SK-N-SH (cell line): ENCODE results near the gene ERMAP. TPM values are rescaled to one million over a fixed set of nuclear protein-coding genes. Genes with fewer than 3 reads are reported as not detected.

Experiments used
- CTCF ChIA-PET: fragments of 300-600, 350-600 bp; formaldehyde crosslinking; extraction: SDS; loops from one replicate; lab custom pipeline; 2021; lab: Yijun Ruan, JAX
- POLR2A ChIA-PET: fragments of 350-600 bp; sonication (Branson Sonifier 250); formaldehyde crosslinking; extraction: SDS; loops from one replicate; lab custom pipeline; 2020; ENCODE audit warnings: antibody characterized with exemption, inconsistent platforms; lab: Yijun Ruan, JAX
- DNase-seq: peaks from one replicate; pipeline ENCODE4 v3.0.0; 2012
- H2AFZ ChIP-seq: fragments of 200-600 bp; sonication (generic); 2 replicates; pipeline ENCODE4 v1.8.1; 2016; ENCODE audit warnings: antibody characterized with exemption, mild to moderate bottlenecking, low read depth
- H3F3A ChIP-seq: fragments of 200-600 bp; sonication (generic); replicated peaks from 2 replicates; pipeline ENCODE3; 2016; ENCODE audit warnings: antibody characterized with exemption, mild to moderate bottlenecking; ENCODE audit not compliant: insufficient read depth
- H3K27ac ChIP-seq, 2 experiments: fragments of 200-500 bp in 1 of 2; fragments of 200-600 bp in 1 of 2; sonication (Bioruptor generic) in 1 of 2; sonication (generic), shearing (Covaris generic) in 1 of 2; 2 replicates each; pipeline versions ENCODE4 v1.5.1 to v1.6.1; 2014 to 2016; ENCODE audit warnings: low read depth in 2 of 2, inconsistent platforms in 1 of 2, low read length in 1 of 2, mild to moderate bottlenecking in 1 of 2, mixed read lengths in 1 of 2
- H3K27me3 ChIP-seq: fragments of 200-600 bp; sonication (generic), shearing (Covaris generic); 2 replicates; pipeline ENCODE4 v1.6.1; 2016; ENCODE audit warnings: mixed run types; ENCODE audit not compliant: insufficient read depth
- H3K36me3 ChIP-seq, 2 experiments: fragments of 200-500 bp in 1 of 2; fragments of 200-600 bp in 1 of 2; sonication (Bioruptor generic) in 1 of 2; sonication (generic) in 1 of 2; replicated peaks in 1 of 2; 2 replicates each; pipeline versions ENCODE3 to v1.5.1; 2014 to 2016; ENCODE audit warnings: low read length in 1 of 2, mild to moderate bottlenecking in 1 of 2; ENCODE audit not compliant: insufficient read depth in 2 of 2, control insufficient read depth in 1 of 2
- H3K4me1 ChIP-seq, 2 experiments: fragments of 200-500 bp in 1 of 2; fragments of 200-600 bp in 1 of 2; sonication (Bioruptor generic) in 1 of 2; sonication (generic), shearing (Covaris generic) in 1 of 2; 2 replicates each; pipeline versions ENCODE4 v1.5.1 to v1.6.1; 2014 to 2016; ENCODE audit warnings: low read depth in 1 of 2, low read length in 1 of 2, mixed run types in 1 of 2; ENCODE audit not compliant: insufficient read depth in 2 of 2, control insufficient read depth in 1 of 2
- H3K4me2 ChIP-seq: fragments of 200-600 bp; sonication (generic), shearing (Covaris generic); 2 replicates; pipeline ENCODE4 v1.6.1; 2017; ENCODE audit warnings: mixed run types
- H3K4me3 ChIP-seq, 2 experiments: fragments of 200-500 bp in 1 of 2; fragments of 200-600 bp in 1 of 2; sonication (Bioruptor generic) in 1 of 2; sonication (generic), shearing (Covaris generic) in 1 of 2; 2 replicates each; pipeline versions ENCODE4 v1.5.1 to v1.8.1; 2014 to 2016; ENCODE audit warnings: low read depth in 2 of 2, inconsistent platforms in 1 of 2, low read length in 1 of 2, mild to moderate bottlenecking in 1 of 2, mixed read lengths in 1 of 2, moderate library complexity in 1 of 2
- H3K79me2 ChIP-seq: fragments of 200-600 bp; sonication (generic); 2 replicates; pipeline ENCODE4 v1.8.1; 2017; ENCODE audit warnings: mild to moderate bottlenecking; ENCODE audit not compliant: insufficient read depth
- H3K9ac ChIP-seq: fragments of 200-600 bp; sonication (generic); 2 replicates; pipeline ENCODE4 v1.6.1; 2017; ENCODE audit warnings: mixed run types
- H3K9me2 ChIP-seq: fragments of 200-600 bp; sonication (generic); 2 replicates; pipeline ENCODE4 v1.6.1; 2017; ENCODE audit warnings: mixed run types
- H3K9me3 ChIP-seq: fragments of 200-600 bp; sonication (generic); 2 replicates; pipeline ENCODE4 v1.6.1; 2017; ENCODE audit warnings: mixed run types, mild to moderate bottlenecking, moderate library complexity
- H4K20me1 ChIP-seq: fragments of 200-600 bp; sonication (generic); 2 replicates; pipeline ENCODE4 v1.6.1; 2017; ENCODE audit warnings: mild to moderate bottlenecking, mixed run types; ENCODE audit not compliant: insufficient read depth
- CHD2 ChIP-seq: fragments of 150-350 bp; IDR thresholded peaks from 2 replicates; pipeline ENCODE4 v1.6.1; 2018; ENCODE audit warnings: low read length; ENCODE audit not compliant: partially characterized antibody
- CTCF ChIP-seq: fragments of 200-600 bp; sonication (generic); IDR thresholded peaks from 2 replicates; pipeline ENCODE4 v1.6.1; 2017; ENCODE audit warnings: antibody characterized with exemption, mild to moderate bottlenecking, moderate library complexity
- EP300 ChIP-seq, 2 experiments: IDR thresholded peaks; 2 replicates each; pipeline versions ENCODE4 v1.4.0 to v1.6.1; 2012; ENCODE audit warnings: borderline replicate concordance in 1 of 2, low read depth in 1 of 2, low read length in 1 of 2
- FOSL2 ChIP-seq: IDR thresholded peaks from 2 replicates; pipeline ENCODE4 v1.4.0; 2012; ENCODE audit warnings: low read depth, mild to moderate bottlenecking, moderate library complexity, borderline replicate concordance
- FOXM1 ChIP-seq: IDR thresholded peaks from 2 replicates; pipeline ENCODE4 v1.4.0; 2012; ENCODE audit warnings: low read depth, mild to moderate bottlenecking
- MXI1 ChIP-seq: IDR thresholded peaks from 2 replicates; pipeline ENCODE4 v1.6.1; 2012; ENCODE audit warnings: mild to moderate bottlenecking, low read depth, low read length, improper control_type of control experiment
- NFIC ChIP-seq: IDR thresholded peaks from 2 replicates; pipeline ENCODE4 v1.4.0; 2012; ENCODE audit warnings: borderline replicate concordance
- WGBS: methylation state at CpG from one replicate; pipeline ENCODE4 v1.1.6; 2017; ENCODE audit warnings: low lambda C conversion rate; 5-methylcytosine and 5-hydroxymethylcytosine counted together
- polyA plus RNA-seq, 3 experiments: library from polyadenylated mRNA; depleted of rRNA; stranded (reverse); fragments of >200 nt; gene quantifications; 2 replicates each; pipeline ENCODE4 v1.2.3, GENCODE V29; 2012
- TF ChIP-seq, protein P1 (sequence below): IDR thresholded peaks from 2 replicates; pipeline ENCODE4 v1.4.0; 2012; ENCODE audit warnings: low read depth, borderline replicate concordance

Gene ERMAP
- polyA plus RNA-seq, 1 of the 3 experiments (the other 2 are of a cell fraction), result 10.4 TPM

DNA sequence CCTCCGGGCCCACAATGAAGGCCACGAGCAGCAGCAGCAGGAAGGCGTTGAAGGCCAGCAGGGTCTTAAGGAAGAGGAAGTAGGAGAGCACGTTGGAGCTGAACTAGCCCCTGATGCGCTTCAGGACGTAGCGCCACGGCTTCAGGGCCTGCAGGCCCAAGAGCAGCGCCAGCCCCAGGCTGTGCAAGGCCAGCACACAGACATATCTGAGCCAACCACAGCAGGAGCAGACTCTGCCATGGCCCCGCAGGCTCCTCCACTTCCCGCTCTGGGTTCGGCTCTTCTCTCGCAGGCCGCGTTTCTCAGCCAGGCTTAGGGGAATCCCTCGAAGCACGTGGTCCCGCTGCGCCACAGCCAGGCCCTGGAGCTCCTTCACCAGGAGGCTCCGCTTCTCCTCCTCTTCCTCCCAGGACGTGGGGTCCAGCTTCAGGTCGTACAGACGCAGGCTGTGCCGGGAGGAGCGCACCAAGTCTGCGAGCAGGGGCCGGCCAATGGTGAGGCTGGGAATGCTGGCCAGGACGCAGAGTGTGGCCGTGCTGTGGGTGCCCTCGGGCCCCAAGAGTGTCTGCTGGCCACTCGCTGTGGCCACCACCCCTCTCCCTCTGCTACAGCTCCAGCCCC, 71.2 kb downstream of the ERMAP start:
- no peak for TF ChIP-seq CTCF
- CTCF ChIA-PET, result interaction anchor here (1.1 to 2.0 kb wide), 2 partner anchors 25 to 185 kb away, joined by 5 to 9 read pairs; no protein-coding TSS in a partner anchor

DNA sequence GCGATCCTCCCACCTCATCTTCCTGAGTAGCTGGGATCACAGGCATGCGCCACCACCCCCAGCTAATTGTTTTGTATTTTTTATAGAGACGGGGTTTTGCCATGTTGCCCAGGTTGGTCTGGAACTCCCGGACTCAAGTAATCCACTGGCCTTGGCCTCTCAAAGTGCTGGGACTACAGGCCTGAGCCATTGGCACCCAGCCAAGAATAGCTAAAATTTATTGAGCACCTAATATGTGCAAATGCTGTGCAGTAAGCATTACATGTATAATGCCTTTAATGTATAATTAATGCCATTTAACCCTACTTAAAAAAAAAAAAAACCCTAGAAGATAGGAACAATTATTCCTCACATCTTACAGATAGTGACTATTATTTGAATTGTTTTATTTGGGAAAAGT, 72.3 kb downstream of the ERMAP start:
- no peak for DNase-seq
- ChIA-PET CTCF (interaction anchor here (2.0 kb wide), 1 partner anchor 24 kb away, joined by 9 read pairs; no protein-coding TSS in a partner anchor), POLR2A (interaction anchor here (0.7 kb wide), 1 partner anchor 43 kb away, joined by 3 read pairs; the partner anchor contains the start of gene ZNF691)
- H3K36me3 ChIP-seq, result no peaks in the 10 kb centered on the region
- TF ChIP-seq EP300 (IDR thresholded peaks at IDR 0.05; ENCODE audit: borderline replicate concordance in 1 of 2, low read depth in 1 of 2, low read length in 1 of 2) (no peak), FOSL2 (no peak), CHD2 (no peak), FOXM1 (no peak), NFIC (no peak), MXI1 (no peak)
- TF ChIP-seq, protein P1, sequence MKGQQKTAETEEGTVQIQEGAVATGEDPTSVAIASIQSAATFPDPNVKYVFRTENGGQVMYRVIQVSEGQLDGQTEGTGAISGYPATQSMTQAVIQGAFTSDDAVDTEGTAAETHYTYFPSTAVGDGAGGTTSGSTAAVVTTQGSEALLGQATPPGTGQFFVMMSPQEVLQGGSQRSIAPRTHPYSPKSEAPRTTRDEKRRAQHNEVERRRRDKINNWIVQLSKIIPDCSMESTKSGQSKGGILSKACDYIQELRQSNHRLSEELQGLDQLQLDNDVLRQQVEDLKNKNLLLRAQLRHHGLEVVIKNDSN, result no peak
- H3K9ac ChIP-seq, result no peak overlapping the region
- H3K4me3 ChIP-seq, result no peak overlapping the region
- H3K4me2 ChIP-seq, result no peak overlapping the region
- no peak overlapping the region for H2AFZ ChIP-seq
- H3K79me2 ChIP-seq, result no peaks in the 10 kb centered on the region
- H3K9me2 ChIP-seq, result no peaks in the 10 kb centered on the region
- no peak overlapping the region for H3K27ac ChIP-seq
- H4K20me1 ChIP-seq, result no peaks in the 10 kb centered on the region
- H3K27me3 ChIP-seq, result no peaks in the 10 kb centered on the region; the same call in 1 of the 2 replicates
- WGBS, result 76% methylated on average over 4 of the region's 4 CpGs
- H3F3A ChIP-seq, result no peaks in the 10 kb centered on the region
- no peaks in the 10 kb centered on the region for H3K4me1 ChIP-seq
- H3K9me3 ChIP-seq, result no peaks in the 10 kb centered on the region

More for the DNA sequence above, 71.2 kb downstream of the ERMAP start:
- H3K9me2 ChIP-seq, result no peaks in the 10 kb centered on the region
- no peaks in the 10 kb centered on the region for H3K36me3 ChIP-seq
- DNase-seq, result peak; percentile 12
- no peaks in the 10 kb centered on the region for H4K20me1 ChIP-seq
- WGBS, result 80% methylated on average over 13 of the region's 31 CpGs
- H3K4me1 ChIP-seq, result no peaks in the 10 kb centered on the region
- no peak overlapping the region for H3K4me2 ChIP-seq
- H3K27ac ChIP-seq, result no peak overlapping the region
- H2AFZ ChIP-seq, result no peak overlapping the region
- H3K4me3 ChIP-seq, result no peak overlapping the region
- no peaks in the 10 kb centered on the region for H3K79me2 ChIP-seq
- H3K27me3 ChIP-seq, result no peaks in the 10 kb centered on the region; the same call in 1 of the 2 replicates
- POLR2A ChIA-PET, result no interaction called here
- no peaks in the 10 kb centered on the region for H3F3A ChIP-seq
- no peak overlapping the region for H3K9ac ChIP-seq
- no peaks in the 10 kb centered on the region for H3K9me3 ChIP-seq
